Astrocyte (in vitro differentiated cells and primary cell): ENCODE results near the gene UBAC2. TPM values are rescaled to one million over a fixed set of nuclear protein-coding genes. Genes with fewer than 3 reads are reported as not detected.

Experiments
- DNase-seq: peaks from one replicate; pipeline ENCODE4 v3.0.0-alpha.2; 2010; ENCODE audit warnings: low read depth
- FAIRE-seq: peaks from 2 replicates; lab custom pipeline; 2011; peaks lifted over from hg19 to GRCh38; lab: Jason Lieb, UNC
- H2AFZ ChIP-seq: 2 replicates; pipeline ENCODE4 v1.6.0; 2012; ENCODE audit warnings: low read depth, low read length, inconsistent platforms
- H3K27ac ChIP-seq: 2 replicates; pipeline ENCODE4 v1.5.1; 2011; ENCODE audit warnings: low read depth, low read length, inconsistent platforms
- H3K27me3 ChIP-seq: 2 replicates; pipeline ENCODE4 v1.6.0; 2011; ENCODE audit warnings: low read length, inconsistent platforms; ENCODE audit not compliant: insufficient read depth
- H3K36me3 ChIP-seq: 2 replicates; pipeline ENCODE4 v1.5.1; 2011; ENCODE audit warnings: low read length, inconsistent platforms; ENCODE audit not compliant: insufficient read depth
- H3K4me1 ChIP-seq: 2 replicates; pipeline ENCODE4 v1.5.1; 2011; ENCODE audit warnings: low read length, inconsistent platforms; ENCODE audit not compliant: insufficient read depth
- H3K4me2 ChIP-seq: 2 replicates; pipeline ENCODE4 v1.6.0; 2012; ENCODE audit warnings: low read length, inconsistent platforms
- H3K4me3 ChIP-seq: 2 replicates; pipeline ENCODE4 v1.5.1; 2011; ENCODE audit warnings: low read depth, mild to moderate bottlenecking, low read length, inconsistent platforms; ENCODE audit not compliant: insufficient read depth
- H3K79me2 ChIP-seq: 2 replicates; pipeline ENCODE4 v1.6.0; 2012; ENCODE audit warnings: mild to moderate bottlenecking, low read length, inconsistent platforms; ENCODE audit not compliant: insufficient read depth
- H3K9ac ChIP-seq: 2 replicates; pipeline ENCODE4 v1.6.0; 2012; ENCODE audit warnings: mild to moderate bottlenecking, low read length, inconsistent platforms
- H3K9me3 ChIP-seq: 2 replicates; pipeline ENCODE4 v1.5.1; 2012; ENCODE audit warnings: low read depth, mild to moderate bottlenecking, low read length, inconsistent platforms; ENCODE audit not compliant: insufficient read depth
- H4K20me1 ChIP-seq: 2 replicates; pipeline ENCODE4 v1.6.0; 2012; ENCODE audit warnings: low read length, inconsistent platforms; ENCODE audit not compliant: insufficient read depth
- H3K27ac Mint-ChIP-seq: one replicate; pipeline ENCODE4 v1.8.0; 2021; ENCODE audit warnings: mild to moderate bottlenecking, mixed read lengths; ENCODE audit not compliant: unreplicated experiment
- H3K27me3 Mint-ChIP-seq: one replicate; pipeline ENCODE4 v1.8.0; 2021; ENCODE audit warnings: low read depth, mixed read lengths; ENCODE audit not compliant: unreplicated experiment
- H3K36me3 Mint-ChIP-seq: one replicate; pipeline ENCODE4 v1.8.0; 2021; ENCODE audit warnings: low read depth, mixed read lengths; ENCODE audit not compliant: unreplicated experiment
- H3K4me1 Mint-ChIP-seq: one replicate; pipeline ENCODE4 v1.8.0; 2021; ENCODE audit warnings: low read depth, mixed read lengths; ENCODE audit not compliant: unreplicated experiment
- H3K4me3 Mint-ChIP-seq: one replicate; pipeline ENCODE4 v1.8.0; 2021; ENCODE audit warnings: mild to moderate bottlenecking, moderate library complexity, mixed read lengths; ENCODE audit not compliant: unreplicated experiment
- H3K9me3 Mint-ChIP-seq: one replicate; pipeline ENCODE4 v1.8.0; 2021; ENCODE audit warnings: mild to moderate bottlenecking, mixed read lengths; ENCODE audit not compliant: unreplicated experiment
- EZH2 ChIP-seq: IDR thresholded peaks from 2 replicates; pipeline ENCODE4 v1.6.1; 2012; ENCODE audit warnings: mild to moderate bottlenecking, low read length, inconsistent platforms; ENCODE audit not compliant: insufficient read depth
- total RNA-seq: library from RNA; stranded (reverse); gene quantifications from 2 replicates; pipeline ENCODE4 v1.2.1, GENCODE V29; 2021
- TF ChIP-seq, protein P1 (sequence below): IDR thresholded peaks from 2 replicates; pipeline ENCODE4 v1.5.1; 2011; ENCODE audit warnings: low read depth, mild to moderate bottlenecking, inconsistent platforms, low read length, moderate library complexity; ENCODE audit not compliant: insufficient read depth

Gene UBAC2
- total RNA-seq, 1 donor from 2014 or later, result 61.0 TPM

DNA sequence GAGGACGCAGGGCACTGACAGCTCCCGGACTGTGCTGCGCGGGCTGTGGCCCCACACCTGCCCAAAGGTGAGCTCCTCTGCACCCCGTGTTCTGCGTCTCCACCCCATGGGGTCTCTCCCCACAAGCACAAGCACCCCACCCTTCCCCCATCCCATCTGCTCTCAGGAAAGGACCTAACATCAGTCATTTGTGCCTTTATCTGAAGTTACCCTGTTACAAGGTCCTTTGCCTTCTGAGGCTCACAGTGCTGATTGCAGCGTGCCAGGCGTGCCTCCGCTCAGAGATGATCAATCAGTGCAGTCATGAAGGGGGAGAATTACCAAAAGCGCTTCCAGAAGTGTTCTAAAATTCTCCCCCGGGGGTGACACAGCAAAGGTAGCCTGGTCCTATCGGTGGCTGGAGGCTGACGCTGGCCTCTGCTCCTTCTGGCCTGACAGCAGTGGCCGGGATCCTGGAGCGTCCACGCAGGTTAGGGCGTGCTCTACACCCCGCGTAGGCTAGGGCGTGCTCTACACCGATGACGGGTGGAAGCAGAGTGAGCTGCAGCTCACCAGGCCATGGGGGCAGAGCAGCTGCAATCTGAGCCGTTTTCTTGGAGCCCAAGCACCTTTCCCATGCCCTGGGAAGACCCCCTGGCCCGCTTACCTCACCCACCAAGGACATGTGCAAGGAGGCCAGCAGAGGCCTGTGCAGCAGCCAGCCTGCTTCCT lies 215.9 kb downstream of the UBAC2 start:
- DNase-seq (no peak), FAIRE-seq (no peak)
- Histone ChIP-seq H2AFZ (no peak overlapping the region), H4K20me1 (no peaks in the 10 kb centered on the region), H3K9me3 (peaks cover 4% of the 10 kb centered on the region), H3K4me2 (no peak overlapping the region), H3K27ac (no peak overlapping the region), H3K79me2 (no peaks in the 10 kb centered on the region), H3K9ac (no peak overlapping the region), H3K4me3 (no peak overlapping the region), H3K36me3 (no peaks in the 10 kb centered on the region), H3K27me3 (peaks cover 25% of the 10 kb centered on the region), H3K4me1 (peaks cover 8% of the 10 kb centered on the region)
- H3K36me3 Mint-ChIP-seq, result peaks cover 2% of the 10 kb centered on the region
- H3K9me3 Mint-ChIP-seq, result no peaks in the 10 kb centered on the region
- H3K4me1 Mint-ChIP-seq, result peaks cover 3% of the 10 kb centered on the region
- H3K4me3 Mint-ChIP-seq, result no peak overlapping the region
- TF ChIP-seq EZH2, result no peak
- TF ChIP-seq, protein P1, sequence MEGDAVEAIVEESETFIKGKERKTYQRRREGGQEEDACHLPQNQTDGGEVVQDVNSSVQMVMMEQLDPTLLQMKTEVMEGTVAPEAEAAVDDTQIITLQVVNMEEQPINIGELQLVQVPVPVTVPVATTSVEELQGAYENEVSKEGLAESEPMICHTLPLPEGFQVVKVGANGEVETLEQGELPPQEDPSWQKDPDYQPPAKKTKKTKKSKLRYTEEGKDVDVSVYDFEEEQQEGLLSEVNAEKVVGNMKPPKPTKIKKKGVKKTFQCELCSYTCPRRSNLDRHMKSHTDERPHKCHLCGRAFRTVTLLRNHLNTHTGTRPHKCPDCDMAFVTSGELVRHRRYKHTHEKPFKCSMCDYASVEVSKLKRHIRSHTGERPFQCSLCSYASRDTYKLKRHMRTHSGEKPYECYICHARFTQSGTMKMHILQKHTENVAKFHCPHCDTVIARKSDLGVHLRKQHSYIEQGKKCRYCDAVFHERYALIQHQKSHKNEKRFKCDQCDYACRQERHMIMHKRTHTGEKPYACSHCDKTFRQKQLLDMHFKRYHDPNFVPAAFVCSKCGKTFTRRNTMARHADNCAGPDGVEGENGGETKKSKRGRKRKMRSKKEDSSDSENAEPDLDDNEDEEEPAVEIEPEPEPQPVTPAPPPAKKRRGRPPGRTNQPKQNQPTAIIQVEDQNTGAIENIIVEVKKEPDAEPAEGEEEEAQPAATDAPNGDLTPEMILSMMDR, result no peak
- peaks cover 38% of the 10 kb centered on the region for H3K27me3 Mint-ChIP-seq
- H3K27ac Mint-ChIP-seq, result no peak overlapping the region

DNA sequence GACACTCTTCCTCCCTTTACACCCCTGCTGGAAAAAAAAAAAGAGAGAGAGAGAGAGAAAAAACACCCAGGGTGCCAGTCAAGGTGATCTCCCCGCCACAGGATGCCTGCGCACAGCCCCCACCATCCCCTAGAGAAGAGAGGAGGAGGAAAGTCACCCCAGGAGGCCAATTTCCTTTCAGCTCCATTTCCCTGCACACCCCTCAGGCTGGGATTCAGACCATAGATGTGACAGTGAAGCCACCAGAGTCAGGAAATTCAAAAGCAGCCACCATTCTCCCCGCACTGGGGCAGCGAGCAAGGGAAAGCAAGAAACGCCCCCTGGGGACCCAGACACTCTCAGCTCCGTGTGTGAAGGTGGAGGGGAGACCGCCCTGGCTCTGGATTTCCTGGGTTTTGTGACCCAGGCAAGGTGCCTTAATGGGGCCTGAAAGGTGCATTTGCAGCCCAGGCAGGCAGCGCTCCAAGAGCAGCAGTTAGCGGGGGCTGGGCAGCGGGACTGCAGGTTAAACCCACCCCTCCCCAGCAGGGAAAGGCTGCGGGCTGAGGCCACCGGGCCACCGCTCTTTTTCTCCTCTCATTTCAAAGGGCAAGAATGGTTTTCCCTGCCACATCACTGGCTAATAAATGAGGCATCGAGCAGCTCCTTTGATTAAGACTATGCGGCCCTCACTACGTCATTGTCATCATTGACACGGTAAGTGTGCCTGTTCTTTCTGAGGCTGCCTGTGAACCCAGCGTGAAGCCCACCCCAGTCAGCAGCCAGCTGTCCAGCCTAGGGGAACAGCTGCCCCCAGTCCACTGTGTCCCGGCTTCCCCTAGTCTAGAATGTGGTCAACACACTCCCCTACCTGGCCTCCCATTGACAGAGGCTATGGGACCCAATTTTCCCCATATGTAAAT lies 216.8 kb downstream of the UBAC2 start:
- Histone ChIP-seq H3K27me3 (peaks cover 20% of the 10 kb centered on the region), H3K9ac (no peak overlapping the region), H3K4me2 (no peak overlapping the region), H3K4me1 (peaks cover 8% of the 10 kb centered on the region), H4K20me1 (no peaks in the 10 kb centered on the region), H3K36me3 (no peaks in the 10 kb centered on the region), H3K27ac (no peak overlapping the region), H3K79me2 (no peaks in the 10 kb centered on the region), H3K4me3 (no peak overlapping the region), H3K9me3 (no peaks in the 10 kb centered on the region), H2AFZ (no peak overlapping the region)
- DNase-seq, result no peak
- H3K27ac Mint-ChIP-seq, result no peak overlapping the region
- peaks cover 3% of the 10 kb centered on the region for H3K4me1 Mint-ChIP-seq
- no peaks in the 10 kb centered on the region for H3K9me3 Mint-ChIP-seq
- no peak overlapping the region for H3K4me3 Mint-ChIP-seq
- no peak for FAIRE-seq
- TF ChIP-seq, protein P1, result no peak
- no peak for TF ChIP-seq EZH2
- peaks cover 34% of the 10 kb centered on the region for H3K27me3 Mint-ChIP-seq
- H3K36me3 Mint-ChIP-seq, result peaks cover 2% of the 10 kb centered on the region
